NCI-H1048 (cell line): Measurements from ENCODE around the gene TRIM65.

Source experiments
- DNase-seq: peaks from one replicate; lab custom pipeline; 2025; lab: John Stamatoyannopoulos, UW

The TRIM65 gene

DNA sequence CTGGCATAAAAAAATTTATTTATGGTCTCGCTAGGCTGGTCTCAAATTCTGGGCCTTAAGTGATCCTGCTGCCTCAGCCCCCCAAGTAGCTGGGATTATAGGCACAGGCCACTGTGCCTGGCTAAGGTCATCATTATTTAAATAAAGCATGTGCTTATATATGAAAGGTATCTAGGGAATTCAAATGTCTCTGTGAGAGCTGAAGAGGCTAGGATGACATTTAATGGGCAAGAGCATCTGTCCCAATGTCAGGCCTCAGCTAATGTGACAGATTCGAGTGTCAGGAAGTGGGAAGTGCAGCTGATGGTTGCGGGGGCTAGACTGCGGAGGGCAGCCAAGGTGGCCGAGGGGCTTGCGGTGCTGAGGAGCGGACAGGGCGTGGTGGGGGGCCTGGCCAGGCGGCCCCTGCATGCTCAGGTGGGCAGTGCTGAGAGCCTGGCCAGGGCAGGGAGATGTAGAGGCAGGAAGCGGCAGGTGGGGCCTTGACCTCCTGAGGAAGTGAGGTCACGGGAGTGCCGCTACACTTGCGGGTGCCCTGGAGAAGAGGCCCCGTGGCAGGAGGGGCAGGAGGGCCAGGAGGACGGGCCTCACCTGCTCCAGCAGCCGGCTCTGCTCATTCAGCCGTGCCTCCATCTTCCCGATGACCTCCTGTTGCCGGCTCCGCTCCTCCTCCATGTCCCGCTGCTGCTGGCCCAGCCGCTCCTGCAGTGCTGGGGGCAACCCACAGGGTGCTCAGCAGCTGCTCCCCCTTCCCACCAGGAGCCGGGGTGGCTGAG is 20.6 kb upstream of the TRIM65 start:
- DNase-seq, result no peak

- DNase-seq, result no peak
These were observed 18.5 kb upstream of the TRIM65 start for GRCh38 chr17:75915268-75915667.

DNA sequence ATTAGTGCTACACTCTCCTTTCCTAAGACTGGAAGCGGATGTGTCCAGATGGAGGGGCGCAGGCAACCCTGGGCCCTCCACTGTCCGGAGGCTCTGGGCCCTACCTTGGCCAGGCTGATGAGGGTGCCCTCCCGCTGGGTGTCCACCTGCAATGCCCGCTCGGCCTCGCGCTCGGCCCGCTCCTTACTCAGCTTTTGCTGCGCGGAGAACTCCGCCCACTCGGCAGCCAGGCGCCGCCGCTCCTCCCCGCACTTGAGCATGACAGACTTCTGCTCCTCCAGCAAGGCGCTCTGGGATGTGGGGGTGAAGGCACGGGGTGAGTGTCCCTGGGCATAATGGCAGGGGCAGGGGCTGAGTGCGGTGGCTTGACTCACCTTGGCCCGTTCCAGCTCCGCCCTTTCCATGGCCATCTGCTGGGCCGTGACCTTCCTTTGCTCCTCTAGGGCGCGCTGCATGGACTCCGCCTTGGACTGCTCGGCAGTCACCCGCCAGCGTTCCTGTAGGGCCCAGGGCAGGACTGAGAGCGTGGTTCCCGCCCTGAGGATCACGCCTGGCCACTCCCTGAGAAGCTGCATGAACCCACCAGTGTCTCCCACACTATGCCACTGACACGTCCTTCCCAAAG is 18.0 kb upstream of the TRIM65 start:
- no peak for DNase-seq

DNA sequence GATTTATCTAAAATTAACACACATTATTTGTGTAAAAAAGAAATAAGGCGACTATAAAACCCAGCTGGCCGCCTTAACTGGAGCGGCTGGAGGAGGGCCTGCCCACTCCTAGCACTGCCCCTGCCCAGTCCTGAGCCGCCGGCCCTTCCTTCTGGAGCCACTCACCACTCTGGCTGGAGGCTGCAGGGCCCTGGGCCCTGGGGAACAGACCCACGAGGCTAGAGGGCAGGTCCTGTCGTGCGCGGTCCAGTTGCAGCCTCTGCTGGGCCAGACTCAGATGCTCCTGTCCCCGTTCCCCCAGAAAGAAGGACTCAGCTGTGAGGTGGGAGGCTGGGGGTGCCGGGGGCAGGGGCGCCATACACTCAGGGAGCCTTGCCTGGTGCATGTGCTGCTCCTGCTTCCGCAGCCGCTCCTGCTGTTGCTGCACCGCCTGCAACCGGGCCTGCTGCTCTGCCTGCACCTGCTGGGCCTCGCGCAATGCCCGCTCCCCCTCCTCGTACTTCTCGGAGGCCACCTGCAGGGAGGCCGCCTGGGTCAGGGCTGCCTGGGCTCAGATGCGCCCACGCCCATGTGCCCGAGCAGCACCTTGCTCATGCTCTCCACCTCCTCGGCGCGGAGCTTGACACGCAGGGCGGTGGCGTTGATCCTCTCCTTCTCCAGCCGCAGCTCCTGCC is 16.9 kb upstream of the TRIM65 start:
- DNase-seq, result no peak

DNA sequence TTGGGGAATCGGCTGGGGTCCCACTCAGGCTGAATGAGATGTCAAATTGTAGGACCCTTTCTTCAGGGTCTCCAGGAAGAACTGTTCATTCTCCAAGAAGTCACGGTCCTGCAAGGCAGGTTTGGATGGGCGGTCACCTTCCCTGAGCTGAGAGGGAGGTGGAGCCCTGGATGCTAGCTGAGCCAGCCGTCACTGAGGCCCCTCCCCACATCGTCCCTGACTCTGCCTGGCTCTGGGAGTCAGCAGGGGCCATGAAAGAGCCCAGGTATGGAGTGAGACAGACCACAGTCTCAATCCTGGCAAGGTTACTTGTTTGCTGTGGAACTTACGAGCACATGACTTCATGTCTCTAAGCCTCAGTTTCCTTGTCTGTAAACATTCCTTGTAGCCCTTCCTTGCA is 13.9 kb upstream of the TRIM65 start:
- no peak for DNase-seq

DNA sequence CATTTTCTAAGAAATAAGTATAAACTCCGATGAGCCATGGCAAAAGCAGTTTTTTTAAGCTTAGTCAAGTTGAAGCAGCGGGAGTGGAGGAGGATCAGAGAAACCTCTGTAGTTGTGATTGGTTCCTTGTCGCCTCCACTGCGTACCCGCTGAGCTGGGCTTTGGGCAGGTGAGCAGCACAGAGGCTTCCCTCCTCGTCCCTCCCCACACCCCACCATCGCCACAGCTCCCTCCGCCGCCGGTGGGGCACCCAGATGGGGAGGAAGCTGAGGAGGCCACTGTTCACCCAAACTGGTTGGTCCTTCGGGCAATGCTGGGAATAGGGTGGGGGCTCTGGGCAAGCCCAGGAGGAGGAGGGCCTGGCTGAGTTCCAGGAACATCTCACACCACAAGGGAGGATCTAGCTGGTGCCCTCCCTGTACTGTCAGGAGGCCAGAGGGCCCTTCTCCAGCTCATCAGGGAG is 13.1 kb upstream of the TRIM65 start:
- DNase-seq, result no peak

- DNase-seq, result no peak
These were observed 12.5 kb upstream of the TRIM65 start for GRCh38 chr17:75909051-75909811.

GRCh38 chr17:75908201-75908600 is 11.4 kb upstream of the TRIM65 start:
- no peak for DNase-seq

DNA sequence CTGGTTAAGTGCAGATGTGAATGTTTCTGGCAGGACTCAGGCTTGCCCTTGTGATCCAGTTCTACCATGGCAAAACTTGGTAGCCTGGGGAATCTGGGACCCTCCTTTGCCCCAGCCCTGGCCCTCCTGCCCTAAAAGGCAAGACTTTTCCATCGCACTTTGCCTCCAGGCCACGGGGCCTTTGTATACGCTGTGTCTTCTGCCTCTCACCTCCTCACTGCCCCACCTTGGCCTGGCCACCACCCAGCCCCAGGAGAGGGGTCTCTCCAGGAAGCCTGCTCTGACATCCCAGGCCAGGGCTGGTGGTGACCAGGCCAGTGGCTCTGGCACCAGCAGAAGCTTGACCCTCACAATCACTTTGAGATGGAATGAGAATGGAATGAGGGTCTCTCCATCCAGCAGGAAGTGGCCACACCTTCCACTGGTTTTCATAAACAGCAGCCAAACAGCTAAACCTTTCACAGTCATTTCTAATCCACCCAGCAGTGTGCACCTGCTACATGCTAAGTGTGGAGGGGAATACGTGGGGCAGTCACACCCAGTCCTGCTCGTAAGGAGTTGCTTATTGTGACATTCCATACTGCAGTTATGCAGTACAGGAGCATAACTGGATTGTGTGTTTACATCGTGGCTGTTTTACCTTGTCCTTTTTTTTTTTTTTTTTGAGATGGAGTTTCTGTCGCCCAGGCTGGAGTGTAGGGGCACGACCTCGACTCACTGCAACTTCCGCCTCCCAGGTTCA is 9.6 kb upstream of the TRIM65 start:
- no peak for DNase-seq

- DNase-seq, result peak; percentile 91
These were observed 8.2 kb upstream of the TRIM65 start, which contains the start of gene MRPL38 for GRCh38 chr17:75904749-75905521. MRPL38 (minus strand) TSS chr17:75904884; CDS start chr17:75904875, 9 bp downstream.

GRCh38 chr17:75902406-75902805 is 5.7 kb upstream of the TRIM65 start:
- DNase-seq, result no peak

DNA sequence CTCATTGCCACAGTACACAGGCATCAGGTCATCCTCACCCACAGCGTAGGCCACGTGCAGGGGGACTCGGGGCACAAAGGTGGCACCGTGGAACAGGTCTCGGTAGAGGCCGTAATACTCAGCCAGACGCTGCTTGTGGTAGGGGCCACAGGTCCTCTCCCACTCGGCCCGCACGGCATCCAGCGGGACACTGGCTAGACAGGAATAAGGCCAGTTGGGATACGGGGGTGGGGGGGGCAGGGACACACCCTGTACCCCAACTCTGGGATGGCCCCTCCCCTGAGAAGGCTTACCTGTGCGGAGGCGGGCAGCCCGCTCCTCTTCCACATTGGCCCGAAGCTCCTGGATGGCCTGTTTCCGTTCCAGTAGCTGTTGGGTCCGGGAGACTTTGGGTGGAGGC is 5.0 kb upstream of the TRIM65 start:
- DNase-seq, result no peak

GRCh38 chr17:75900691-75901533 is 4.2 kb upstream of the TRIM65 start:
- DNase-seq, result no peak

GRCh38 chr17:75899767-75900468 is 3.2 kb upstream of the TRIM65 start:
- DNase-seq, result no peak

- no peak for DNase-seq
These were observed 2.6 kb upstream of the TRIM65 start for GRCh38 chr17:75899353-75899752.

DNA sequence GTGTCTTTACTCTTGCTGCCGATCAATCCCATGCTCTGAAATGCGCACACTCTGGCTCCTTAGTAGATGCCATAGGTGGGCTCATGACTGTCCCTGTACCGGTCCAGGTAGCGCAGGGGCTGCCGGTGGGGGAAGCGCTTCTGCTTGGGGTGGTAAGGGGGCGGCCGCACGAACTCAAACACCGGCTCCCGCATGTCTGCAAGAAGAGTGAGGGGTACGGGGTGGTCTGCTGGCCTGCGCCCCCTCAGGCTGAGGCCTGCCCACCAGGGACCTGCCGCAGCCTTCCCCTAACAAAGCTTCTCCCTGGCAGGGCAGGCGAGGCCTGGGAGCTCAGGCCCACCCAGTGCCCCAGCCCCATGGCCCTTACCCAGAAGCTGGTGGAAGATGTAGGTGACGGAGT is 2.0 kb upstream of the TRIM65 start:
- DNase-seq, result no peak

DNA sequence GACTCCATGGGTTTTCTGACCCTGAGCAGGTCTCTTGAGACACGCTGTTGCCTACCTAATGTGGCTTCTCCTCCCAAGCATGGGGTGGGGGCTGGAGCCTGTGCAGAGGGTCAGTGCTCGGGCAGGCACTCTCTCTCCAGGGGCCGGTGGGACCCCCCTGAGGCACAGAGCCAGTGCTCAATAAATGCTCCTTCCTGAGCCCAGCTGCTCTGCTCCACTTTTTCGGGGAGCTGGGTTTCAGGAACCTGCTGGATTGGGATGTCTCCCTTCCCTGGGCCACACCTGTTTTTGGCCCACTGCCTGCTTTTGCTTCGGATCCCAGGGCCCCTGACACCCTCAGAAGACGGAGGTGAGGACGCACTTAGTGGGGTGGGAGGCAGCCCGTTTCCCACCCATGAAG is 1.3 kb upstream of the TRIM65 start:
- DNase-seq, result no peak

GRCh38 chr17:75897160-75898019 is 639 bp upstream of the TRIM65 start:
- no peak for DNase-seq
